Spleen (tissue), 11 donors: ENCODE data around the gene CHPF. TPM values are rescaled to one million over a fixed set of nuclear protein-coding genes. Genes with fewer than 3 reads are reported as not detected.

Experiments
- DNase-seq: peaks from one replicate; pipeline ENCODE4 v3.0.0-alpha.2; 2020
- H3K27ac ChIP-seq, 8 donors: fragments of 200-600 bp; sonication (generic) in 7 of 8; 1 replicate in 4 of 8; 2 replicates in 4 of 8; pipeline versions ENCODE4 v1.5.0 to v1.8.0; 2016 to 2021; ENCODE audit warnings: inconsistent platforms in 4 of 8, mild to moderate bottlenecking in 4 of 8, moderate library complexity in 1 of 8
- H3K27me3 ChIP-seq, 7 donors: fragments of 200-600 bp; sonication (generic) in 6 of 7; replicated peaks in 1 of 7; 1 replicate in 4 of 7; 2 replicates in 3 of 7; pipeline versions ENCODE4 v1.5.0 to v1.8.0; 2016 to 2021; ENCODE audit warnings: inconsistent platforms in 3 of 7, mild to moderate bottlenecking in 1 of 7
- H3K36me3 ChIP-seq, 6 donors: fragments of 200-600 bp; sonication (generic) in 5 of 6; 1 replicate in 4 of 6; 2 replicates in 2 of 6; pipeline versions ENCODE4 v1.5.0 to v1.8.0; 2016 to 2021; ENCODE audit warnings: inconsistent platforms in 2 of 6
- H3K4me1 ChIP-seq, 6 donors: fragments of 200-600 bp; sonication (generic) in 5 of 6; 1 replicate in 3 of 6; 2 replicates in 3 of 6; pipeline versions ENCODE4 v1.5.0 to v1.8.0; 2016 to 2021; ENCODE audit warnings: inconsistent platforms in 3 of 6
- H3K4me3 ChIP-seq, 8 donors: fragments of 200-600 bp; sonication (generic) in 7 of 8; 1 replicate in 4 of 8; 2 replicates in 4 of 8; pipeline versions ENCODE4 v1.5.0 to v1.8.0; 2016 to 2021; ENCODE audit warnings: inconsistent platforms in 4 of 8, mild to moderate bottlenecking in 4 of 8, moderate library complexity in 2 of 8
- H3K9me3 ChIP-seq, 8 donors: fragments of 200-600 bp; sonication (generic) in 7 of 8; 1 replicate in 4 of 8; 2 replicates in 4 of 8; pipeline versions ENCODE4 v1.5.0 to v1.8.0; 2016 to 2021; ENCODE audit warnings: inconsistent platforms in 4 of 8
- CTCF ChIP-seq, 11 experiments: fragments of 200-600 bp in 7 of 11; fragments of 450-650 bp in 4 of 11; sonication (generic) in 4 of 11; IDR thresholded peaks in 8 of 11; conservative IDR thresholded peaks in 3 of 11; 1 replicate in 7 of 11; 2 replicates in 4 of 11; pipeline versions ENCODE4 v1.4.0 to v1.8.0; 2016 to 2021; ENCODE audit warnings: antibody characterized with exemption in 11 of 11, inconsistent platforms in 4 of 11, mild to moderate bottlenecking in 1 of 11
- POLR2A ChIP-seq, 3 donors: fragments of 450-650 bp; IDR thresholded peaks; one replicate each; pipeline ENCODE4 v1.5.1; 2017; ENCODE audit warnings: antibody characterized with exemption in 3 of 3, mild to moderate bottlenecking in 1 of 3
- POLR2AphosphoS5 ChIP-seq, 3 donors: sonication (generic); formaldehyde crosslinking; IDR thresholded peaks; one replicate each; pipeline ENCODE4 v1.5.1; 2017; ENCODE audit warnings: antibody characterized with exemption in 3 of 3
- WGBS, 5 donors: extraction: QIAGEN DNeasy Blood & Tissue Kit in 3 of 5; methylation state at CpG; one replicate each; pipeline versions ENCODE4 v1.1.5 to v1.1.7; 2013 to 2018; 5-methylcytosine and 5-hydroxymethylcytosine counted together
- intact Hi-C: fragments of 100-400 bp; cut with DNase I; formaldehyde crosslinking; loops from one replicate; pipeline ENCODE4 v1.15.0; 2023; ENCODE audit warnings: low total_unique reads
- polyA plus RNA-seq, 3 donors: library from polyadenylated mRNA; stranded (reverse); fragments of 200-250 nt; gene quantifications; one replicate each; pipeline ENCODE4 v1.2.1, GENCODE V29; 2013
- total RNA-seq, 7 donors: library from RNA; depleted of rRNA in 3 of 7; stranded (reverse); fragments of >200 nt in 3 of 7; fragmentation: NEBNext Ultra II Directional in 4 of 7; extraction: Animal tissue kit (Norgen Biotek cat#: 25700) in 4 of 7; gene quantifications; one replicate each; pipeline versions ENCODE4 v1.1.0 to v1.2.1, GENCODE V29; 2016 to 2021
- donor health status: healthy with polysubstance abuse.
- donor health status: DM: no; HTN: no; CAD: no; lungs with moderate emphysema.
- donor health status: DM: no; HTN: no; CAD: no.
- donor health status: Bipolar disorder and iron deficiency.
- donor health status: healthy.
- donor health status: DM: no; HTN: no; CAD: no.
- donor health status: DM: yes; HTN: yes; CAD: no.

CHPF gene
- total and polyA plus RNA-seq, 10 donors: 2.8 to 26.2 (median 13.2) TPM

- intact Hi-C loops: no loop called here
These were observed 9.9 kb upstream of the CHPF start for GRCh38 chr2:219553463-219553963.

GRCh38 chr2:219553168-219553417, 9.5 kb upstream of the CHPF start:
- DNase-seq: no peak
- peaks cover 9 to 25% (median 19%) of the 10 kb centered on the region in 6 donors for H3K4me1 ChIP-seq
- H3K27me3 ChIP-seq: peaks cover 0 to 98% (median 35%) of the 10 kb centered on the region in 7 donors
- TF ChIP-seq CTCF (IDR thresholded peaks at IDR 0.05 in 8 of 11, conservative IDR thresholded peaks at IDR 0.05 in 3 of 11) (no peak), POLR2A (IDR thresholded peaks at IDR 0.05) (no peak), POLR2AphosphoS5 (IDR thresholded peaks at IDR 0.05) (no peak)
- WGBS, 5 donors: 34 to 52% (median 37%) methylated on average over 6 to 7 of the region's 7 CpGs
- H3K27ac ChIP-seq: no peak overlapping the region
- no peaks in the 10 kb centered on the region for H3K9me3 ChIP-seq
- H3K36me3 ChIP-seq: no peaks in the 10 kb centered on the region
- intact Hi-C loops: no loop called here
- H3K4me3 ChIP-seq: peak overlapping the region in 7 of 8 donors; percentile 48 to 78 (median 56)

More at GRCh38 chr2:219553463-219553963, 9.9 kb upstream of the CHPF start:
- Histone ChIP-seq H3K36me3 (no peaks in the 10 kb centered on the region), H3K27me3 (peaks cover 0 to 99% (median 35%) of the 10 kb centered on the region in 7 donors), H3K9me3 (no peaks in the 10 kb centered on the region), H3K4me3 (peak overlapping the region in 1 of 8 donors; percentile 78), H3K4me1 (peaks cover 9 to 25% (median 19%) of the 10 kb centered on the region in 6 donors), H3K27ac (no peak overlapping the region)
- WGBS, 5 donors: 82 to 89% (median 89%) methylated on average over 12 of the region's 12 CpGs
- DNase-seq: no peak
- TF ChIP-seq CTCF (IDR thresholded peaks at IDR 0.05 in 8 of 11, conservative IDR thresholded peaks at IDR 0.05 in 3 of 11): no peak
- TF ChIP-seq POLR2A (IDR thresholded peaks at IDR 0.05): no peak
- TF ChIP-seq POLR2AphosphoS5 (IDR thresholded peaks at IDR 0.05): no peak

GRCh38 chr2:219552382-219553167, 9.0 kb upstream of the CHPF start:
- Histone ChIP-seq H3K27me3 (peaks cover 0 to 98% (median 35%) of the 10 kb centered on the region in 7 donors), H3K36me3 (no peaks in the 10 kb centered on the region), H3K4me3 (peak overlapping the region; percentile 48 to 78 (median 58)), H3K27ac (peak overlapping the region in 3 of 8 donors; percentile 41 to 63 (median 51)), H3K4me1 (peaks cover 9 to 25% (median 19%) of the 10 kb centered on the region in 6 donors), H3K9me3 (no peaks in the 10 kb centered on the region)
- intact Hi-C loops: no loop called here
- WGBS, 5 donors: 2 to 5% (median 4%) methylated on average over 24 to 99 of the region's 99 CpGs
- peak in 2 of 3 donors; percentile 56 to 71 for TF ChIP-seq POLR2AphosphoS5 (IDR thresholded peaks at IDR 0.05)
- TF ChIP-seq CTCF (IDR thresholded peaks at IDR 0.05 in 8 of 11, conservative IDR thresholded peaks at IDR 0.05 in 3 of 11): peak in 1 of 11 experiments; percentile 13
- TF ChIP-seq POLR2A (IDR thresholded peaks at IDR 0.05): no peak
- DNase-seq: peak; percentile 92
